Suprapubic skin (tissue), 4 donors: ENCODE results near the gene SLC7A9.

Experiments used
- POLR2A ChIP-seq, 2 donors: fragments of 450-650 bp; IDR thresholded peaks; one replicate each; pipeline ENCODE4 v1.6.1; 2017; ENCODE audit warnings: antibody characterized with exemption in 2 of 2, mild to moderate bottlenecking in 2 of 2, moderate library complexity in 2 of 2
- POLR2AphosphoS5 ChIP-seq, 3 donors: sonication (generic); formaldehyde crosslinking; IDR thresholded peaks; one replicate each; pipeline ENCODE4 v1.6.1; 2017; ENCODE audit warnings: antibody characterized with exemption in 3 of 3
- TF ChIP-seq, protein P1 (sequence below), 2 donors: fragments of 200-600 bp in 1 of 2; fragments of 450-650 bp in 1 of 2; sonication (generic) in 1 of 2; IDR thresholded peaks; one replicate each; pipeline ENCODE4 v1.5.1; 2016 to 2019; ENCODE audit warnings: antibody characterized with exemption in 2 of 2, mild to moderate bottlenecking in 1 of 2, moderate library complexity in 1 of 2

DNA sequence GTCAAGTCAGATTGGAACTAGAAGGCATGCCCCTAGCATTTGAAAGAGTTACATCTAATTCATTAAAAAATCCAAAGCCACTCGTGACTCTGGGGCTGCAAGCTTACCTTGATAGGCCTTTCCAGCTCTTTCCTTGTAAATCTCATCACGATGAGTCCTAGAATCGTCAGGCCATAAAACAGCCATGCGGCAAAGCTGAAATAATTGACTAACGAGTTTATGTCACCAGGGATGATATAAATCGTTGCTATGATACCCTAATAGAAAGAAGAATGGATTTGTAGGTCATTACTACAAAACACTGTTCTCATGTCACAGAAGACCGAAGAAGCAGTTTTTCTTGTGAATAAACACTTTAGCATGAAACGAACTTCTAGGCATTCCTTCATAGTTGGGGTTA lies 27.5 kb downstream of the SLC7A9 start:
- TF ChIP-seq, protein P1, sequence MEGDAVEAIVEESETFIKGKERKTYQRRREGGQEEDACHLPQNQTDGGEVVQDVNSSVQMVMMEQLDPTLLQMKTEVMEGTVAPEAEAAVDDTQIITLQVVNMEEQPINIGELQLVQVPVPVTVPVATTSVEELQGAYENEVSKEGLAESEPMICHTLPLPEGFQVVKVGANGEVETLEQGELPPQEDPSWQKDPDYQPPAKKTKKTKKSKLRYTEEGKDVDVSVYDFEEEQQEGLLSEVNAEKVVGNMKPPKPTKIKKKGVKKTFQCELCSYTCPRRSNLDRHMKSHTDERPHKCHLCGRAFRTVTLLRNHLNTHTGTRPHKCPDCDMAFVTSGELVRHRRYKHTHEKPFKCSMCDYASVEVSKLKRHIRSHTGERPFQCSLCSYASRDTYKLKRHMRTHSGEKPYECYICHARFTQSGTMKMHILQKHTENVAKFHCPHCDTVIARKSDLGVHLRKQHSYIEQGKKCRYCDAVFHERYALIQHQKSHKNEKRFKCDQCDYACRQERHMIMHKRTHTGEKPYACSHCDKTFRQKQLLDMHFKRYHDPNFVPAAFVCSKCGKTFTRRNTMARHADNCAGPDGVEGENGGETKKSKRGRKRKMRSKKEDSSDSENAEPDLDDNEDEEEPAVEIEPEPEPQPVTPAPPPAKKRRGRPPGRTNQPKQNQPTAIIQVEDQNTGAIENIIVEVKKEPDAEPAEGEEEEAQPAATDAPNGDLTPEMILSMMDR (IDR thresholded peaks at IDR 0.05): no peak
- TF ChIP-seq POLR2AphosphoS5 (IDR thresholded peaks at IDR 0.05) (no peak), POLR2A (IDR thresholded peaks at IDR 0.05) (no peak)
